CD4-positive, alpha-beta T cell (primary cell): Measurements from ENCODE around the gene NOS1. TPM values are rescaled to one million over a fixed set of nuclear protein-coding genes. Genes with fewer than 3 reads are reported as not detected.

Source experiments
- ATAC-seq: fragments of 200-7000 bp; cut with Tn5 transposase; one replicate; pipeline ENCODE4 v1.10.0; 2022; ENCODE audit warnings: mild to moderate bottlenecking; ENCODE audit not compliant: poor library complexity
- CTCF ChIA-PET: fragments of 350-600 bp; sonication (Branson Sonifier 250); formaldehyde crosslinking; loops from one replicate; lab custom pipeline; 2021; ENCODE audit warnings: antibody characterized with exemption, inconsistent platforms; lab: Charles Lee
- POLR2A ChIA-PET: fragments of 350-600 bp; sonication (Branson Sonifier 250); formaldehyde crosslinking; loops from one replicate; lab custom pipeline; 2021; ENCODE audit warnings: antibody characterized with exemption, inconsistent platforms; lab: Charles Lee
- DNase-seq, 14 experiments: peaks; one replicate each; pipeline ENCODE4 v3.0.0-alpha.2; 2013 to 2020; ENCODE audit warnings: mixed read lengths in 2 of 14
- H3K27ac ChIP-seq, 2 donors: one replicate each; pipeline versions ENCODE4 v1.5.1 to v1.7.0; 2013; ENCODE audit warnings: low read length in 2 of 2, low read depth in 1 of 2, mild to moderate bottlenecking in 1 of 2
- H3K27me3 ChIP-seq, 2 experiments: 1 replicate in 1 of 2; 2 replicates in 1 of 2; pipeline versions ENCODE4 v1.6.1 to v1.7.0; 2013; ENCODE audit warnings: low read length in 2 of 2, control low read depth in 1 of 2, mild to moderate bottlenecking in 1 of 2, moderate library complexity in 1 of 2; ENCODE audit not compliant: insufficient read depth in 2 of 2, control insufficient read depth in 1 of 2
- H3K36me3 ChIP-seq: one replicate; pipeline ENCODE4 v1.6.1; 2013; ENCODE audit warnings: low read length, control low read depth; ENCODE audit not compliant: insufficient read depth
- H3K4me1 ChIP-seq: one replicate; pipeline ENCODE4 v1.6.1; 2013; ENCODE audit warnings: low read length, control low read depth; ENCODE audit not compliant: insufficient read depth
- H3K4me3 ChIP-seq: one replicate; pipeline ENCODE4 v1.5.1; 2013; ENCODE audit warnings: mild to moderate bottlenecking, low read length, moderate library complexity
- H3K9me3 ChIP-seq, 2 experiments: 1 replicate in 1 of 2; 2 replicates in 1 of 2; pipeline versions ENCODE4 v1.6.1 to v1.7.0; 2013; ENCODE audit warnings: low read length in 2 of 2, mild to moderate bottlenecking in 2 of 2, control low read depth in 1 of 2, moderate library complexity in 1 of 2; ENCODE audit not compliant: control insufficient read depth in 1 of 2, insufficient read depth in 1 of 2
- H3K27ac Mint-ChIP-seq: one replicate; pipeline ENCODE4 v1.8.0; 2020; ENCODE audit warnings: mixed read lengths
- H3K27me3 Mint-ChIP-seq: one replicate; pipeline ENCODE4 v1.8.0; 2021; ENCODE audit warnings: mixed read lengths
- H3K36me3 Mint-ChIP-seq: one replicate; pipeline ENCODE4 v1.8.0; 2021; ENCODE audit warnings: low read depth, mixed read lengths
- H3K4me1 Mint-ChIP-seq: one replicate; pipeline ENCODE4 v1.8.0; 2021; ENCODE audit warnings: low read depth, mixed read lengths
- H3K4me3 Mint-ChIP-seq: one replicate; pipeline ENCODE4 v1.8.0; 2020; ENCODE audit warnings: mild to moderate bottlenecking, mixed read lengths
- H3K9me3 Mint-ChIP-seq: one replicate; pipeline ENCODE4 v1.8.0; 2020; ENCODE audit warnings: mixed read lengths
- CTCF ChIP-seq: fragments of 200-600 bp; IDR thresholded peaks from one replicate; pipeline ENCODE4 v1.8.0; 2022; ENCODE audit warnings: antibody characterized with exemption, mild to moderate bottlenecking
- intact Hi-C, 2 experiments: fragments of 100-400 bp; cut with DNase I in 1 of 2; cut with micrococcal nuclease in 1 of 2; formaldehyde crosslinking; loops; one replicate each; pipeline versions ENCODE4 v1.15.1 to v1.9.0; 2023 to 2025; cut with DNase I, micrococcal nuclease
- total RNA-seq, 174 experiments: library from RNA in 2 of 174; stranded (reverse) in 2 of 174; gene quantifications; one replicate each; pipeline ENCODE4 v1.2.3 and lab custom pipeline; 2021 to 2026

The NOS1 gene
- total RNA-seq, 2 experiments from 2014 or later = not detected

DNA sequence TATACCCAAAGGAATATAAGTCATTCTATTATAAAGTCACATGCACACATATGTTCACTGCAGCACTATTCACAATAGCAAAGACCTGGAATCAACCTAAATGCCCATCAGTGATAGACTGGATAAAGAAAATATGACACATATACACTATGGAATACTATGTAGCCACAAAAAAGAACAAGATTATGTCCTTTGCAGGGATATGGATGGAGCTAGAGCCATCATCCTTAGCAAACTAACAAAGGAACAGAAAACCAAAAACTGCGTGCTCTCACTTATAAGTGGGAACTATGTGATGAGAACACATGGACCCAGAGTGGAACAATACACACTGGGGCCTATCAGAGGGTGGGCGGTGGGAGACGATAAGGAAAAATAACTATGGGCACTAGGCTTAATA is 192.4 kb downstream of the NOS1 start:
- peaks cover 89% of the 10 kb centered on the region for H3K36me3 ChIP-seq
- ATAC-seq (no peak), DNase-seq (no peak)
- no peak overlapping the region for H3K4me3 ChIP-seq
- H3K4me1 ChIP-seq = no peaks in the 10 kb centered on the region
- no peaks in the 10 kb centered on the region for H3K27me3 ChIP-seq
- Mint-ChIP-seq H3K4me1 (peaks cover 11% of the 10 kb centered on the region), H3K9me3 (no peaks in the 10 kb centered on the region), H3K36me3 (peaks cover 95% of the 10 kb centered on the region), H3K4me3 (no peak overlapping the region), H3K27me3 (no peaks in the 10 kb centered on the region), H3K27ac (no peak overlapping the region)
- intact Hi-C loops = no loop called here
- H3K27ac ChIP-seq = no peak overlapping the region
- POLR2A ChIA-PET = interaction anchor here (1.5 kb wide), 1 partner anchor 34 kb away, joined by 6 read pairs; no protein-coding TSS in a partner anchor
- no peaks in the 10 kb centered on the region for H3K9me3 ChIP-seq
- no peak for TF ChIP-seq CTCF
- CTCF ChIA-PET = no interaction called here

- ChIA-PET CTCF (no interaction called here), POLR2A (no interaction called here)
- H3K4me1 Mint-ChIP-seq = peaks cover 11% of the 10 kb centered on the region
- no peak overlapping the region for H3K4me3 Mint-ChIP-seq
- no peaks in the 10 kb centered on the region for H3K9me3 ChIP-seq
- no peak for TF ChIP-seq CTCF
- H3K27me3 ChIP-seq = no peaks in the 10 kb centered on the region
- H3K27ac Mint-ChIP-seq = no peak overlapping the region
- no peaks in the 10 kb centered on the region for H3K9me3 Mint-ChIP-seq
- peaks cover 97% of the 10 kb centered on the region for H3K36me3 Mint-ChIP-seq
- no peak overlapping the region for H3K4me3 ChIP-seq
- DNase-seq = no peak
- no peak overlapping the region for H3K27ac ChIP-seq
- no peaks in the 10 kb centered on the region for H3K4me1 ChIP-seq
- ATAC-seq = no peak
- peaks cover 87% of the 10 kb centered on the region for H3K36me3 ChIP-seq
- H3K27me3 Mint-ChIP-seq = no peaks in the 10 kb centered on the region
- intact Hi-C loops = no loop called here
Observed at GRCh38 chr12:117167769-117168168, 193.7 kb downstream of the NOS1 start.

DNA sequence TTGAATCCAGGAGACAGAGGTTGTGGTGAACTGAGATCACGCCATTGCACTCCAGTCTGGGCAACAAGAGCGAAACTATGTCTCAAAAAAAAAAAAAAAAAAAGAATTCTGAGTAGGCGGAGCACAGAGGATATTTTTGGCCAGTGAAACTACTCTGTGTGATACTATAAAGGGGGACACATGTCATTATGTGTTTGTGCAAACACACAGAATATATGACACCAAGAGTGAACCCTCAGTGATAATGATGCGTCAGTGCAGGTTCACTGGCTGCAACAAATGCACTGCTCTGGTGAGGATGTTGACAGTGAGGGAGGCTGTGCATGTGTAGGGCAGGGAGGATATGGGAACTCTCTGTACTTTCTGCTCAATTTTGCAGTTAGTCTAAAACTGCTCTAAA is 195.3 kb downstream of the NOS1 start:
- H3K4me1 Mint-ChIP-seq = peaks cover 11% of the 10 kb centered on the region
- H3K4me3 Mint-ChIP-seq = no peak overlapping the region
- H3K36me3 Mint-ChIP-seq = peaks cover 97% of the 10 kb centered on the region
- Histone ChIP-seq H3K36me3 (peaks cover 88% of the 10 kb centered on the region), H3K4me1 (no peaks in the 10 kb centered on the region), H3K4me3 (no peak overlapping the region), H3K27ac (no peak overlapping the region), H3K27me3 (no peaks in the 10 kb centered on the region), H3K9me3 (no peaks in the 10 kb centered on the region)
- intact Hi-C loops = no loop called here
- H3K27ac Mint-ChIP-seq = no peak overlapping the region
- ChIA-PET POLR2A (no interaction called here), CTCF (interaction anchor here (0.7 kb wide), 1 partner anchor 24 kb away, joined by 3 read pairs; no protein-coding TSS in a partner anchor)
- H3K27me3 Mint-ChIP-seq = no peaks in the 10 kb centered on the region
- DNase-seq (no peak), ATAC-seq (no peak)
- H3K9me3 Mint-ChIP-seq = no peaks in the 10 kb centered on the region
- TF ChIP-seq CTCF = no peak
